ENCODE results near the gene STRADA. TPM values are rescaled to one million over a fixed set of nuclear protein-coding genes. Genes with fewer than 3 reads are reported as not detected.

Gene STRADA
- polyA plus RNA-seq, 3 donors: 12.5 to 51.9 (median 19.8) TPM

- Histone ChIP-seq H3K27me3 (ENCODE audit: control insufficient read depth in 2 of 2, insufficient read depth in 2 of 2, low read length in 2 of 2) (no peaks in the 10 kb centered on the region), H3K4me2 (replicated peaks; ENCODE audit: extremely low read depth, low read length, poor library complexity, severe bottlenecking) (peak overlapping the region; percentile 100), H3K4me1 (ENCODE audit: control insufficient read depth in 1 of 2, insufficient read depth in 2 of 2, low read length in 2 of 2) (peaks cover 41 to 58% of the 10 kb centered on the region in 2 donors), H3K9ac (ENCODE audit: insufficient read depth, low read length, poor library complexity, severe bottlenecking) (no peak overlapping the region), H2AFZ (ENCODE audit: insufficient read depth, low read depth, low read length, poor library complexity, severe bottlenecking) (no peak overlapping the region), H4K20me1 (ENCODE audit: insufficient read depth, low read length) (peaks cover 85% of the 10 kb centered on the region), H3K4me3 (replicated peaks in 1 of 3; ENCODE audit: low read depth in 2 of 3, low read length in 3 of 3) (peak overlapping the region in 1 of 3 experiments; percentile 28), H3K9me3 (replicated peaks in 1 of 2; ENCODE audit: control insufficient read depth in 1 of 2, insufficient read depth in 1 of 2, low read length in 2 of 2) (no peaks in the 10 kb centered on the region), H3K79me2 (ENCODE audit: insufficient read depth, low read length) (peaks cover 31% of the 10 kb centered on the region), H3K36me3 (replicated peaks in 1 of 2; ENCODE audit: control insufficient read depth in 1 of 2, insufficient read depth in 2 of 2, low read length in 2 of 2) (peaks cover 59 to 70% of the 10 kb centered on the region in 2 donors), H3K27ac (ENCODE audit: low read depth in 1 of 2, low read length in 2 of 2) (peak overlapping the region; percentile 70 to 85)
- H3K27me3 Mint-ChIP-seq (ENCODE audit: low read depth in 3 of 3): peaks cover 0 to 3% (median 0%) of the 10 kb centered on the region in 3 donors
- no peaks in the 10 kb centered on the region for H3K9me3 Mint-ChIP-seq
- TF ChIP-seq, protein P1, sequence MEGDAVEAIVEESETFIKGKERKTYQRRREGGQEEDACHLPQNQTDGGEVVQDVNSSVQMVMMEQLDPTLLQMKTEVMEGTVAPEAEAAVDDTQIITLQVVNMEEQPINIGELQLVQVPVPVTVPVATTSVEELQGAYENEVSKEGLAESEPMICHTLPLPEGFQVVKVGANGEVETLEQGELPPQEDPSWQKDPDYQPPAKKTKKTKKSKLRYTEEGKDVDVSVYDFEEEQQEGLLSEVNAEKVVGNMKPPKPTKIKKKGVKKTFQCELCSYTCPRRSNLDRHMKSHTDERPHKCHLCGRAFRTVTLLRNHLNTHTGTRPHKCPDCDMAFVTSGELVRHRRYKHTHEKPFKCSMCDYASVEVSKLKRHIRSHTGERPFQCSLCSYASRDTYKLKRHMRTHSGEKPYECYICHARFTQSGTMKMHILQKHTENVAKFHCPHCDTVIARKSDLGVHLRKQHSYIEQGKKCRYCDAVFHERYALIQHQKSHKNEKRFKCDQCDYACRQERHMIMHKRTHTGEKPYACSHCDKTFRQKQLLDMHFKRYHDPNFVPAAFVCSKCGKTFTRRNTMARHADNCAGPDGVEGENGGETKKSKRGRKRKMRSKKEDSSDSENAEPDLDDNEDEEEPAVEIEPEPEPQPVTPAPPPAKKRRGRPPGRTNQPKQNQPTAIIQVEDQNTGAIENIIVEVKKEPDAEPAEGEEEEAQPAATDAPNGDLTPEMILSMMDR (IDR thresholded peaks at IDR 0.05): no peak
- H3K27ac Mint-ChIP-seq: peak overlapping the region; percentile 5 to 94 (median 83)
- peaks cover 46% of the 10 kb centered on the region for H3K4me1 Mint-ChIP-seq
- no CpG with 5 or more reads among the region's 6 CpGs for WGBS (ENCODE audit: insufficient coverage)
- intact Hi-C loops (cut with micrococcal nuclease): loop anchor here (5.0 to 10.0 kb wide), 8 partner anchors 44 to 146 kb away; partner anchors contain the start of genes CCDC47 (in 2 of the 2), DDX42 (in 2 of the 2), DCAF7 (in 1 of the 2) and FTSJ3 (in 1 of the 2)
- H3K4me3 Mint-ChIP-seq: no peak overlapping the region
- H3K36me3 Mint-ChIP-seq: peaks cover 53 to 74% of the 10 kb centered on the region in 2 donors
- DNase-seq: no peak
Observed at GRCh38 chr17:63695889-63696288, 45.7 kb downstream of the STRADA start.

GRCh38 chr17:63694950-63695773, 46.4 kb downstream of the STRADA start:
- H3K9me3 Mint-ChIP-seq: no peaks in the 10 kb centered on the region
- peaks cover 46% of the 10 kb centered on the region for H3K4me1 Mint-ChIP-seq
- H3K4me3 ChIP-seq (replicated peaks in 1 of 3; ENCODE audit: low read depth in 2 of 3, low read length in 3 of 3): peak overlapping the region in 1 of 3 experiments; percentile 28
- DNase-seq: no peak
- H3K27ac Mint-ChIP-seq: peak overlapping the region; percentile 73 to 90 (median 79)
- peaks cover 66 to 77% of the 10 kb centered on the region in 2 donors for H3K36me3 ChIP-seq (replicated peaks in 1 of 2; ENCODE audit: control insufficient read depth in 1 of 2, insufficient read depth in 2 of 2, low read length in 2 of 2)
- TF ChIP-seq, protein P1 (IDR thresholded peaks at IDR 0.05): no peak
- H2AFZ ChIP-seq (ENCODE audit: insufficient read depth, low read depth, low read length, poor library complexity, severe bottlenecking): no peak overlapping the region
- no peaks in the 10 kb centered on the region for H3K9me3 ChIP-seq (replicated peaks in 1 of 2; ENCODE audit: control insufficient read depth in 1 of 2, insufficient read depth in 1 of 2, low read length in 2 of 2)
- H3K4me1 ChIP-seq (ENCODE audit: control insufficient read depth in 1 of 2, insufficient read depth in 2 of 2, low read length in 2 of 2): peaks cover 38 to 51% of the 10 kb centered on the region in 2 donors
- H3K27me3 ChIP-seq (ENCODE audit: control insufficient read depth in 2 of 2, insufficient read depth in 2 of 2, low read length in 2 of 2): no peaks in the 10 kb centered on the region
- peak overlapping the region in 1 of 2 donors; percentile 49 for H3K4me3 Mint-ChIP-seq
- H4K20me1 ChIP-seq (ENCODE audit: insufficient read depth, low read length): peaks cover 93% of the 10 kb centered on the region
- WGBS (ENCODE audit: insufficient coverage): 66% methylated on average over 4 of the region's 15 CpGs
- H3K36me3 Mint-ChIP-seq: peaks cover 60 to 81% of the 10 kb centered on the region in 2 donors
- H3K4me2 ChIP-seq (replicated peaks; ENCODE audit: extremely low read depth, low read length, poor library complexity, severe bottlenecking): peak overlapping the region; percentile 100
- peaks cover 28% of the 10 kb centered on the region for H3K79me2 ChIP-seq (ENCODE audit: insufficient read depth, low read length)
- intact Hi-C loops (cut with micrococcal nuclease): loop anchor here (5.0 to 10.0 kb wide), 8 partner anchors 43 to 147 kb away; partner anchors contain the start of genes CCDC47 (in 2 of the 2), DDX42 (in 2 of the 2), DCAF7 (in 1 of the 2) and FTSJ3 (in 1 of the 2)
- peak overlapping the region; percentile 70 to 85 for H3K27ac ChIP-seq (ENCODE audit: low read depth in 1 of 2, low read length in 2 of 2)
- H3K9ac ChIP-seq (ENCODE audit: insufficient read depth, low read length, poor library complexity, severe bottlenecking): no peak overlapping the region
- peaks cover 0 to 3% (median 0%) of the 10 kb centered on the region in 3 donors for H3K27me3 Mint-ChIP-seq (ENCODE audit: low read depth in 3 of 3)
